Body of pancreas (tissue), 4 donors: ENCODE results near the gene ADAMTSL2. TPM values are rescaled to one million over a fixed set of nuclear protein-coding genes. Genes with fewer than 3 reads are reported as not detected.
A peak's percentile ranks its signal among the peaks of the same experiment; 100 is the strongest.

Experiments
- ATAC-seq: fragments of 150-250 bp; one replicate; pipeline ENCODE4 v1.9.1; 2016
- DNase-seq, 4 donors: peaks; one replicate each; pipeline ENCODE4 v3.0.0-alpha.2; 2019
- H3K27ac ChIP-seq, 4 donors: fragments of 200-600 bp; sonication (generic); 1 replicate in 3 of 4; 2 replicates in 1 of 4; pipeline versions ENCODE4 v1.5.1 to v1.6.1; 2016 to 2019; ENCODE audit warnings: mild to moderate bottlenecking in 1 of 4, mixed read lengths in 1 of 4, moderate library complexity in 1 of 4
- H3K27me3 ChIP-seq, 2 donors: fragments of 200-600 bp; sonication (generic); one replicate each; pipeline ENCODE4 v1.6.0; 2016; ENCODE audit warnings: mild to moderate bottlenecking in 1 of 2
- H3K36me3 ChIP-seq, 2 donors: fragments of 200-600 bp; sonication (generic); replicated peaks in 1 of 2; 2 replicates each; pipeline ENCODE4 v1.5.1; 2016; ENCODE audit warnings: low read depth in 2 of 2; ENCODE audit not compliant: insufficient read depth in 1 of 2
- H3K4me1 ChIP-seq: fragments of 200-600 bp; sonication (generic); one replicate; pipeline ENCODE4 v1.6.0; 2016
- H3K4me3 ChIP-seq, 2 donors: fragments of 200-600 bp; sonication (generic); 1 replicate in 1 of 2; 2 replicates in 1 of 2; pipeline ENCODE4 v1.5.1; 2016 to 2019
- H3K9me3 ChIP-seq, 3 donors: fragments of 200-600 bp; sonication (generic); 1 replicate in 2 of 3; 2 replicates in 1 of 3; pipeline ENCODE4 v1.5.1; 2016
- CTCF ChIP-seq, 7 experiments: fragments of 450-650 bp in 4 of 7; fragments of 200-600 bp in 3 of 7; sonication (generic) in 3 of 7; IDR thresholded peaks; one replicate each; pipeline ENCODE4 v1.5.1; 2016 to 2019; ENCODE audit warnings: antibody characterized with exemption in 7 of 7
- POLR2A ChIP-seq, 3 donors: fragments of 450-650 bp; IDR thresholded peaks; one replicate each; pipeline ENCODE4 v1.6.1; 2016; ENCODE audit warnings: antibody characterized with exemption in 3 of 3, mild to moderate bottlenecking in 2 of 3
- WGBS, 2 donors: methylation state at CpG; one replicate each; pipeline ENCODE4 v1.1.5; 2017; 5-methylcytosine and 5-hydroxymethylcytosine counted together
- intact Hi-C: fragments of 100-400 bp; cut with DNase I; formaldehyde crosslinking; loops from one replicate; pipeline ENCODE4 v1.15.1; 2023
- total RNA-seq, 2 donors: library from RNA; depleted of rRNA; stranded (reverse); fragments of >200 nt; gene quantifications; one replicate each; pipeline ENCODE4 v1.1.0, GENCODE V29; 2016

Gene ADAMTSL2
- total RNA-seq, 2 donors from 2014 or later = 4.2 to 21.8 TPM

- H3K27ac ChIP-seq = no peak overlapping the region
- no peaks in the 10 kb centered on the region for H3K36me3 ChIP-seq
- intact Hi-C loops = no loop called here
- DNase-seq = no peak
- no peaks in the 10 kb centered on the region for H3K27me3 ChIP-seq
- peaks cover 25% of the 10 kb centered on the region for H3K4me1 ChIP-seq
- ATAC-seq = no peak
- H3K4me3 ChIP-seq = no peak overlapping the region
- TF ChIP-seq POLR2A (IDR thresholded peaks at IDR 0.05) (no peak), CTCF (IDR thresholded peaks at IDR 0.05) (no peak)
- H3K9me3 ChIP-seq = no peaks in the 10 kb centered on the region
- WGBS, 2 donors = 85 to 86% methylated on average over 10 of the region's 10 CpGs
These were observed 22.9 kb upstream of the ADAMTSL2 start for GRCh38 chr9:133511607-133512006.

- ATAC-seq (no peak), DNase-seq (no peak)
- no peaks in the 10 kb centered on the region for H3K9me3 ChIP-seq
- WGBS, 2 donors = 82 to 86% methylated on average over 15 to 17 of the region's 19 CpGs
- H3K4me3 ChIP-seq = no peak overlapping the region
- H3K36me3 ChIP-seq = no peaks in the 10 kb centered on the region
- H3K27me3 ChIP-seq = no peaks in the 10 kb centered on the region
- intact Hi-C loops = no loop called here
- TF ChIP-seq POLR2A (IDR thresholded peaks at IDR 0.05) = no peak
- no peak for TF ChIP-seq CTCF (IDR thresholded peaks at IDR 0.05)
- H3K27ac ChIP-seq = no peak overlapping the region
- peaks cover 19% of the 10 kb centered on the region for H3K4me1 ChIP-seq
These were observed 22.0 kb upstream of the ADAMTSL2 start for GRCh38 chr9:133512253-133513213.

- peaks cover 19% of the 10 kb centered on the region for H3K4me1 ChIP-seq
- peak in 3 of 4 donors; percentile 40 to 47 (median 40) for DNase-seq
- no peaks in the 10 kb centered on the region for H3K9me3 ChIP-seq
- 77 to 78% methylated on average over 14 to 25 of the region's 28 CpGs for WGBS, 2 donors
- ATAC-seq = no peak
- TF ChIP-seq CTCF (IDR thresholded peaks at IDR 0.05) = no peak
- TF ChIP-seq POLR2A (IDR thresholded peaks at IDR 0.05) = no peak
- intact Hi-C loops = no loop called here
- H3K27ac ChIP-seq = no peak overlapping the region
- no peaks in the 10 kb centered on the region for H3K27me3 ChIP-seq
- no peaks in the 10 kb centered on the region for H3K36me3 ChIP-seq
- H3K4me3 ChIP-seq = no peak overlapping the region
These were observed 21.0 kb upstream of the ADAMTSL2 start for GRCh38 chr9:133513214-133514100.

- Histone ChIP-seq H3K4me1 (peaks cover 10% of the 10 kb centered on the region), H3K36me3 (no peaks in the 10 kb centered on the region), H3K27me3 (no peaks in the 10 kb centered on the region), H3K9me3 (no peaks in the 10 kb centered on the region), H3K27ac (no peak overlapping the region), H3K4me3 (no peak overlapping the region)
- intact Hi-C loops = no loop called here
- 32 to 34% methylated on average over 5 to 13 of the region's 14 CpGs for WGBS, 2 donors
- no peak for ATAC-seq
- peak in 3 of 4 donors; percentile 24 to 49 (median 36) for DNase-seq
- TF ChIP-seq POLR2A (IDR thresholded peaks at IDR 0.05) (no peak), CTCF (IDR thresholded peaks at IDR 0.05) (no peak)
These were observed 19.9 kb upstream of the ADAMTSL2 start for GRCh38 chr9:133514460-133515239.
